Measurements from ENCODE around the gene DCUN1D5. TPM values are rescaled to one million over a fixed set of nuclear protein-coding genes. Genes with fewer than 3 reads are reported as not detected.

Gene DCUN1D5
- total RNA-seq (2021; ENCODE audit: unreplicated experiment): 68.3 TPM
- 61.2 TPM for polyA plus RNA-seq (2012; ENCODE audit: insufficient read length)
- Bru-seq, nascent RNA: percentile 94 among the genes with signal in this experiment
- BruChase-seq, experiment 1, labeled RNA remaining after a 2-hour chase: percentile 92 among the genes with signal in this experiment
- percentile 87 among the genes with signal in this experiment for BruChase-seq, experiment 2, labeled RNA remaining after a 6-hour chase
- long read RNA-seq, transcript DCUN1D5-201 (8 exons, 1,337 nt): major isoform, 97 of 117 reads
- long read RNA-seq, partial matches to known transcripts: 3 of 117 reads
- long read RNA-seq, other reads (novel, unspliced or antisense): 13 of 117 reads

- in situ Hi-C loops (cut with HindIII; ENCODE audit: low pct_unique_long_range_greater_than_20kb, low sequenced_read_pairs): no loop called here
- H3K4me3 ChIP-seq (ENCODE audit: low read depth in 2 of 2, low read length in 2 of 2): peak within 1 kb of the TSS; percentile 86 to 93
- H3K27me3 ChIP-seq (ENCODE audit: control insufficient read depth, insufficient read depth, low read length): peaks cover 2% of the 10 kb centered on the region; the same call in 1 of the 2 replicates
- BruUV-seq (replicated peaks): no TSS peak
- intact Hi-C loops (cut with micrococcal nuclease; ENCODE audit: unreplicated experiment): no loop called here
- ChIA-PET POLR2A (interaction anchor here (0.8 to 2.0 kb wide), 2 partner anchors 17 to 30 kb away, joined by 3 to 14 read pairs; partner anchors contain the start of gene DYNC2H1), CTCF (interaction anchor here (0.5 to 1.3 kb wide), 3 partner anchors 17 to 527 kb away, joined by 3 to 8 read pairs (median 4); partner anchors contain the start of gene DYNC2H1)
- peaks cover 17% of the 10 kb centered on the region for H3K4me1 ChIP-seq (ENCODE audit: control insufficient read depth, insufficient read depth, low read length)
- H3K9me3 ChIP-seq (ENCODE audit: control insufficient read depth, insufficient read depth, low read depth, low read length): no peaks in the 10 kb centered on the region
- DNase-seq (ENCODE audit: low read depth, low spot score) (peak; percentile 88), ATAC-seq (peak; percentile 99)
- peak in 1 of 2 experiments; percentile 48; a peak in 1 of 4 replicates for TF ChIP-seq REST (IDR thresholded peaks at IDR 0.05; ENCODE audit: insufficient read depth in 1 of 2, low read depth in 2 of 2, low read length in 1 of 2)
- TF ChIP-seq TCF7L2 (IDR thresholded peaks at IDR 0.05; ENCODE audit: low read depth, low read length): no peak
- TF ChIP-seq POLR2AphosphoS5 (IDR thresholded peaks at IDR 0.05; ENCODE audit: low read depth, low read length): peak; percentile 96
- TF ChIP-seq SIN3A (IDR thresholded peaks at IDR 0.05; ENCODE audit: borderline replicate concordance, insufficient read depth, low read depth, low read length): peak; percentile 92; the same call in 1 of the 2 replicates
- TF ChIP-seq, protein P1, sequence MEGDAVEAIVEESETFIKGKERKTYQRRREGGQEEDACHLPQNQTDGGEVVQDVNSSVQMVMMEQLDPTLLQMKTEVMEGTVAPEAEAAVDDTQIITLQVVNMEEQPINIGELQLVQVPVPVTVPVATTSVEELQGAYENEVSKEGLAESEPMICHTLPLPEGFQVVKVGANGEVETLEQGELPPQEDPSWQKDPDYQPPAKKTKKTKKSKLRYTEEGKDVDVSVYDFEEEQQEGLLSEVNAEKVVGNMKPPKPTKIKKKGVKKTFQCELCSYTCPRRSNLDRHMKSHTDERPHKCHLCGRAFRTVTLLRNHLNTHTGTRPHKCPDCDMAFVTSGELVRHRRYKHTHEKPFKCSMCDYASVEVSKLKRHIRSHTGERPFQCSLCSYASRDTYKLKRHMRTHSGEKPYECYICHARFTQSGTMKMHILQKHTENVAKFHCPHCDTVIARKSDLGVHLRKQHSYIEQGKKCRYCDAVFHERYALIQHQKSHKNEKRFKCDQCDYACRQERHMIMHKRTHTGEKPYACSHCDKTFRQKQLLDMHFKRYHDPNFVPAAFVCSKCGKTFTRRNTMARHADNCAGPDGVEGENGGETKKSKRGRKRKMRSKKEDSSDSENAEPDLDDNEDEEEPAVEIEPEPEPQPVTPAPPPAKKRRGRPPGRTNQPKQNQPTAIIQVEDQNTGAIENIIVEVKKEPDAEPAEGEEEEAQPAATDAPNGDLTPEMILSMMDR (IDR thresholded peaks at IDR 0.05): no peak
- H3K36me3 ChIP-seq (ENCODE audit: control insufficient read depth, insufficient read depth, low read length): peaks cover 21% of the 10 kb centered on the region
- peak within 1 kb of the TSS; percentile 97 for H3K27ac ChIP-seq (ENCODE audit: low read length)
Observed at GRCh38 chr11:103091801-103092524, at the start of gene DCUN1D5. DCUN1D5 (minus strand) TSS chr11:103092160; CDS start chr11:103091872, 288 bp downstream.

DNA sequence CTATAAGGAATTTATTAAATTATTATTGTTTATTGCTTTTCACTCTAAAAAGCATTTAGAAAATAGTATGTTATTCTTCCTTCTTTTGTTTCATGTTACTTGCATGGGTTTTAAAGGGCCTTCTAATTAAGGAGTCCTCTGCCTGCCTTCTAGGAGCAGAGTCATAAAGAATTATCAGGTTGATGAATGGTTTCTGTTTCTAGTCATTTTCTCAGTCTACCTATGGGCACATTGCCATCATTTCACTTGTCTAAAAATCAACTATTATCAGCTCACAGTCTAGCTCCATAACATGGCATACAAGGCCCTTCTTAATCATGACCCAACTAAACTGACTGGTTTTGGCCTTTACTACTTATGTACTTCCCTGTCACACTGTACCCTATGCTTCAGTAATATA is 33.5 kb upstream of the DCUN1D5 start:
- DNase-seq (ENCODE audit: low read depth, low spot score): no peak
- intact Hi-C loops (cut with micrococcal nuclease; ENCODE audit: unreplicated experiment): no loop called here
- Histone ChIP-seq H3K4me1 (ENCODE audit: control insufficient read depth, insufficient read depth, low read length) (no peaks in the 10 kb centered on the region), H3K27me3 (ENCODE audit: control insufficient read depth, insufficient read depth, low read length) (no peaks in the 10 kb centered on the region), H3K36me3 (ENCODE audit: control insufficient read depth, insufficient read depth, low read length) (no peaks in the 10 kb centered on the region), H3K27ac (ENCODE audit: low read length) (no peak overlapping the region), H3K4me3 (ENCODE audit: low read depth in 2 of 2, low read length in 2 of 2) (no peak overlapping the region), H3K9me3 (ENCODE audit: control insufficient read depth, insufficient read depth, low read depth, low read length) (no peaks in the 10 kb centered on the region)
- no TSS peak for BruUV-seq (replicated peaks)
- in situ Hi-C loops (cut with HindIII; ENCODE audit: low pct_unique_long_range_greater_than_20kb, low sequenced_read_pairs): no loop called here
- POLR2A ChIA-PET: no interaction called here
- no peak for ATAC-seq
- CTCF ChIA-PET: no interaction called here
- TF ChIP-seq POLR2AphosphoS5 (IDR thresholded peaks at IDR 0.05; ENCODE audit: low read depth, low read length) (no peak), TCF7L2 (IDR thresholded peaks at IDR 0.05; ENCODE audit: low read depth, low read length) (no peak)
- TF ChIP-seq, protein P1 (IDR thresholded peaks at IDR 0.05): no peak

Data from Panc1 (cell line).